Measurements from ENCODE around the gene HIGD1A. TPM values are rescaled to one million over a fixed set of nuclear protein-coding genes. Genes with fewer than 3 reads are reported as not detected.

Gene HIGD1A
- total RNA-seq, 1 donor from 2014 or later: 35.9 TPM

- POLR2A ChIA-PET: no interaction called here
These were observed 53.5 kb downstream of the HIGD1A start for GRCh38 chr3:42750834-42751233.

GRCh38 chr3:42749753-42750231 is 54.5 kb downstream of the HIGD1A start:
- peaks cover 5% of the 10 kb centered on the region for H3K4me1 Mint-ChIP-seq
- no peaks in the 10 kb centered on the region for H3K27me3 Mint-ChIP-seq
- H3K9me3 Mint-ChIP-seq: no peaks in the 10 kb centered on the region
- no peak for DNase-seq
- no peaks in the 10 kb centered on the region for H3K36me3 Mint-ChIP-seq (ENCODE audit: low read depth)
- TF ChIP-seq CTCF (IDR thresholded peaks at IDR 0.05): no peak
- ATAC-seq (ENCODE audit: low read depth): no peak
- no peak overlapping the region for H3K27ac Mint-ChIP-seq
- H3K4me3 Mint-ChIP-seq: no peak overlapping the region
- CTCF ChIA-PET: interaction anchor here (1.1 kb wide), 1 partner anchor 167 kb away, joined by 4 read pairs; the partner anchor contains the start of gene SEC22C
- intact Hi-C loops (cut with micrococcal nuclease): loop anchor here (10.0 kb wide), 1 partner anchor 505 kb away; no protein-coding TSS in a partner anchor
- POLR2A ChIA-PET: no interaction called here

More at GRCh38 chr3:42750834-42751233, 53.5 kb downstream of the HIGD1A start:
- H3K9me3 Mint-ChIP-seq: no peaks in the 10 kb centered on the region
- no peak overlapping the region for H3K27ac Mint-ChIP-seq
- no peak for ATAC-seq (ENCODE audit: low read depth)
- H3K36me3 Mint-ChIP-seq (ENCODE audit: low read depth): no peaks in the 10 kb centered on the region
- no peak for DNase-seq
- CTCF ChIA-PET: no interaction called here
- peaks cover 1% of the 10 kb centered on the region for H3K27me3 Mint-ChIP-seq
- no peak overlapping the region for H3K4me3 Mint-ChIP-seq
- no peak for TF ChIP-seq CTCF (IDR thresholded peaks at IDR 0.05)
- intact Hi-C loops (cut with micrococcal nuclease): no loop called here
- H3K4me1 Mint-ChIP-seq: peaks cover 5% of the 10 kb centered on the region

- TF ChIP-seq CTCF (IDR thresholded peaks at IDR 0.05): no peak
- Mint-ChIP-seq H3K36me3 (ENCODE audit: low read depth) (no peaks in the 10 kb centered on the region), H3K27me3 (no peaks in the 10 kb centered on the region), H3K4me1 (peaks cover 8% of the 10 kb centered on the region), H3K4me3 (no peak overlapping the region), H3K27ac (no peak overlapping the region), H3K9me3 (no peaks in the 10 kb centered on the region)
- intact Hi-C loops (cut with micrococcal nuclease): loop anchor here (10.0 kb wide), 1 partner anchor 504 kb away; no protein-coding TSS in a partner anchor
- CTCF ChIA-PET: interaction anchor here (1.1 kb wide), 1 partner anchor 167 kb away, joined by 4 read pairs; the partner anchor contains the start of gene SEC22C
- POLR2A ChIA-PET: no interaction called here
- DNase-seq: no peak
- ATAC-seq (ENCODE audit: low read depth): no peak
These were observed 55.1 kb downstream of the HIGD1A start for GRCh38 chr3:42749025-42749752.

- ChIA-PET CTCF (no interaction called here), POLR2A (no interaction called here)
- H3K9me3 Mint-ChIP-seq: no peaks in the 10 kb centered on the region
- no peak overlapping the region for H3K4me3 Mint-ChIP-seq
- peaks cover 9% of the 10 kb centered on the region for H3K4me1 Mint-ChIP-seq
- intact Hi-C loops (cut with micrococcal nuclease): loop anchor here (10.0 kb wide), 1 partner anchor 503 kb away; no protein-coding TSS in a partner anchor
- H3K27ac Mint-ChIP-seq: no peak overlapping the region
- no peaks in the 10 kb centered on the region for H3K27me3 Mint-ChIP-seq
- ATAC-seq (ENCODE audit: low read depth): no peak
- no peak for TF ChIP-seq CTCF (IDR thresholded peaks at IDR 0.05)
- H3K36me3 Mint-ChIP-seq (ENCODE audit: low read depth): no peaks in the 10 kb centered on the region
- DNase-seq: no peak
These were observed 56.7 kb downstream of the HIGD1A start for GRCh38 chr3:42747581-42747980.
